ENCODE measurements around the gene LRBA. TPM values are rescaled to one million over a fixed set of nuclear protein-coding genes. Genes with fewer than 3 reads are reported as not detected.

Gene LRBA
- total and polyA plus RNA-seq, 5 donors from 2014 or later = 23.0 to 95.3 (median 25.4) TPM

DNA sequence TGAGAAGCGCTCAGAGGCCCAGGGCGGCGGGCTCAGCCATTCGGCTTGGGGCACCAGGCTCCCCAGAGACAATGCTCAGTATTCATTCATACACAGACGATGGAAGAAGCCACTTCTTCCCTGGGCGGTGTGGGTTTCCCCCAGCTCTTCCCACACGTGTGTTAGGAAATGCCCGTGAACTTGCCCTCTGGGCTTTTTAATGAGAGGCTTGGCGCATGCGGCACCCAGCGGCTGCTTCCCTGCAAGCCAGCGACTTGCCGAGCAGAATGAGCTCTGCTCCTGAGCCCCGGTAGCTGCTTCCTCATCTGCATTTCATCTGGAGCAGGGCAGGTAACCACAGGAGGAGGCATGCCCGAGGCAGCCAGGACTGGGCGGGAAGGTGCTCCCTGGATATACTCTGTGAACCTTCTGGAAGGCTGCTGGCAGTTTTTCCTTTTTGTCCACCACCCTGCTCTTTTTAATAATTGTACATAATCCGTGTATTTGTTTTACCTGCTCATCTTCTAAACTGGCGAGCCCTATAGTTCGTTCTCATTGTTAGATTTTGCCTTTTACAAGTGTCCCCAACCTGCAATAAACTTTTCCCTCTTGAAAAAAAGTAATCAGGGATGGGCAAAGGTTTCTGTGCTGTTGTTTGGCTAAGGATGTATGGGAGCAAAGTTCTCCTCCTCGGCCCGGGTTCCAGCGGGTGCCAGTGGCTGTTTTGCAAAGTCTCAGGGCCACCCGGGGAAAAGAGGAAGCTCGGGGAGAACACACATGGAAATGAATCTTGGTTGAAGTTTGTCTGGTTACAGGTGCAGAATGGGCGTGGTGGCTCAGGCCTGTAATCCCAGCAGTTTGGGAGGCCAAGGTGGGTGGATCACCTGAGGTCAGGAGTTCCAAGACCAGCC lies 758.0 kb downstream of the LRBA start:
- Histone ChIP-seq H3K4me3 (ENCODE audit: low read depth, low read length) (no peak overlapping the region), H3K27me3 (ENCODE audit: control insufficient read depth, insufficient read depth, low read length) (no peaks in the 10 kb centered on the region), H3K9me3 (ENCODE audit: control insufficient read depth in 2 of 2, low read length in 2 of 2) (no peaks in the 10 kb centered on the region), H3K36me3 (ENCODE audit: control insufficient read depth, insufficient read depth, low read length) (no peaks in the 10 kb centered on the region), H3K4me1 (ENCODE audit: control insufficient read depth, insufficient read depth, low read length, poor library complexity, severe bottlenecking) (no peaks in the 10 kb centered on the region), H3K27ac (ENCODE audit: insufficient read depth, low read length, poor library complexity, severe bottlenecking) (no peak overlapping the region)
- DNase-seq (no peak), ATAC-seq (ENCODE audit: low read depth in 2 of 2) (no peak)
- Mint-ChIP-seq H3K27ac (peak overlapping the region in 1 of 3 donors; percentile 47), H3K4me3 (no peak overlapping the region), H3K4me1 (peaks cover 0 to 3% (median 0%) of the 10 kb centered on the region in 4 donors), H3K36me3 (peaks cover 8% of the 10 kb centered on the region), H3K9me3 (peaks cover 0 to 1% (median 0%) of the 10 kb centered on the region in 7 donors), H3K27me3 (no peaks in the 10 kb centered on the region)

GRCh38 chr4:150256225-150256620 lies 758.9 kb downstream of the LRBA start:
- Mint-ChIP-seq H3K4me1 (peaks cover 0 to 3% (median 0%) of the 10 kb centered on the region in 4 donors), H3K9me3 (peaks cover 0 to 1% (median 0%) of the 10 kb centered on the region in 7 donors), H3K36me3 (peaks cover 8% of the 10 kb centered on the region), H3K27me3 (no peaks in the 10 kb centered on the region), H3K4me3 (no peak overlapping the region), H3K27ac (peak overlapping the region in 2 of 3 donors; percentile 47 to 55)
- Histone ChIP-seq H3K27ac (ENCODE audit: insufficient read depth, low read length, poor library complexity, severe bottlenecking) (no peak overlapping the region), H3K4me3 (ENCODE audit: low read depth, low read length) (no peak overlapping the region), H3K36me3 (ENCODE audit: control insufficient read depth, insufficient read depth, low read length) (no peaks in the 10 kb centered on the region), H3K4me1 (ENCODE audit: control insufficient read depth, insufficient read depth, low read length, poor library complexity, severe bottlenecking) (no peaks in the 10 kb centered on the region), H3K27me3 (ENCODE audit: control insufficient read depth, insufficient read depth, low read length) (no peaks in the 10 kb centered on the region), H3K9me3 (ENCODE audit: control insufficient read depth in 2 of 2, low read length in 2 of 2) (no peaks in the 10 kb centered on the region)
- ATAC-seq (ENCODE audit: low read depth in 2 of 2) (no peak), DNase-seq (no peak)

DNA sequence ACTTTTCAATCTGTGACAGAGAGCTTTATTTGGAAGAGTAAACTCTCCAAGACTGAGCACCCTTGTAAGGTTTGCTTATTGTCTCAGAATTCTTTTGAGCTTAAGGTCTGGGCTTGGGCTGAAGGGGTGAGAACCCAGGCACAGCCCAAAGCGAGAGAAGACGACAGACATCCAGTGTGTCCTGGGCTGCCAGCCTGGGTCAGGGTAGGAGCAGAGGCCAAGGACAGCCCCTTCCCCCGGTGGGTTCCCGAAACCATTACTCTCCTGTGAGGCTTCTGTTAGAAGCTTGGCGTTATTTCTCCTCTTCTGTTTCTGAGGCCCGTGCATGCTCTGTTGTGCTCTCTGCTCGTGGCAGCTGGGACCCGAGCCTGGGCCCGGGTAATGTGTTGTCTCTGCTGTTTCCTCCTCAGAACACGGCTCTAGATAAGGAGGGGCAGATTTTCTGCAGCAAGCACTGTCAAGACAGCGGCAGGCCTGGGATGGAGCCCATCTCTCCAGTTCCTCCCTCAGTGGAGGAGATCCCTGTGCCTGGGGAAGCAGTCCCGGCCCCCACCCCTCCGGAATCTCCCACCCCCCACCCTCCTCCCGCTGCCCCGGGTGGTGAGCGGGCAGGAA lies 759.4 kb downstream of the LRBA start:
- no peak for ATAC-seq (ENCODE audit: low read depth in 2 of 2)
- no peak overlapping the region for H3K27ac ChIP-seq (ENCODE audit: insufficient read depth, low read length, poor library complexity, severe bottlenecking)
- no peak overlapping the region for H3K4me3 ChIP-seq (ENCODE audit: low read depth, low read length)
- Mint-ChIP-seq H3K9me3 (peaks cover 0 to 1% (median 0%) of the 10 kb centered on the region in 7 donors), H3K27ac (no peak overlapping the region), H3K4me3 (no peak overlapping the region), H3K36me3 (peaks cover 8% of the 10 kb centered on the region), H3K27me3 (no peaks in the 10 kb centered on the region), H3K4me1 (peaks cover 0 to 3% (median 0%) of the 10 kb centered on the region in 4 donors)
- no peak for DNase-seq
- no peaks in the 10 kb centered on the region for H3K36me3 ChIP-seq (ENCODE audit: control insufficient read depth, insufficient read depth, low read length)
- H3K4me1 ChIP-seq (ENCODE audit: control insufficient read depth, insufficient read depth, low read length, poor library complexity, severe bottlenecking) = no peaks in the 10 kb centered on the region
- H3K27me3 ChIP-seq (ENCODE audit: control insufficient read depth, insufficient read depth, low read length) = no peaks in the 10 kb centered on the region
- H3K9me3 ChIP-seq (ENCODE audit: control insufficient read depth in 2 of 2, low read length in 2 of 2) = no peaks in the 10 kb centered on the region

DNA sequence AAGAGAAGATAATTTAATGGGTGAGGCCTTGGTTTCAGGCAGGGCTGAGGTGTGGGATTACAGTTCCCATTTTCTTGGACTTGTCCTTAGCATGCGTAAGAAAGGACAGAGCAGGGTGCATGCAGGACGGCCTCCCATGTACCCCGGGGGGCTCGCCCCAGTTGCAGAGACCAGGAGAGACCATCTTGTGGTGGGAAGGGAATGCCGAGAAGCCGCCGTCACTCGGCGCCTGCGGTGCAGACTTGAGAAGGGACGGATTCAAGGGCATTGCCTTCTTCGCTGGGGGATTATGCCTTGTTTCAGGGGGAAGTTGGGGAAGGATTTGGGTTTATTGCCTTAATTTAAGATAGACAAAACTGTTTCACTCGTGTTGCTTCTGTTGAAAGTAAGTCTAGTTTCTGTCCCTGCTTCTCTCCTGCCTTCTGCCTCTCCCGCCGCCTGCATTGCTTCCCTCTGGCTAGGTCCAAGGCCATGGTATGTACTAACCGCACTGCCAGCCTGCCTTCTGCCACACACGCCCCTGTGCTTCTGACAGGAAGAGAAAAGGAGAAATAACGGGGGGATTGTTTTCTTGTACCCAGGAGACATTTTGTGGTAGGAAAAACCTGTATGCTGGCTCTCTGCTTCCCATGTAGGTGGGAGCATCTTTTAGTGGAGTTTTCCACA lies 761.0 kb downstream of the LRBA start:
- Histone ChIP-seq H3K9me3 (ENCODE audit: control insufficient read depth in 2 of 2, low read length in 2 of 2) (no peaks in the 10 kb centered on the region), H3K4me3 (ENCODE audit: low read depth, low read length) (no peak overlapping the region), H3K27me3 (ENCODE audit: control insufficient read depth, insufficient read depth, low read length) (no peaks in the 10 kb centered on the region), H3K36me3 (ENCODE audit: control insufficient read depth, insufficient read depth, low read length) (no peaks in the 10 kb centered on the region), H3K27ac (ENCODE audit: insufficient read depth, low read length, poor library complexity, severe bottlenecking) (no peak overlapping the region), H3K4me1 (ENCODE audit: control insufficient read depth, insufficient read depth, low read length, poor library complexity, severe bottlenecking) (no peaks in the 10 kb centered on the region)
- Mint-ChIP-seq H3K27me3 (no peaks in the 10 kb centered on the region), H3K4me1 (no peaks in the 10 kb centered on the region), H3K4me3 (no peak overlapping the region), H3K27ac (peak overlapping the region in 1 of 3 donors; percentile 53), H3K36me3 (peaks cover 3% of the 10 kb centered on the region), H3K9me3 (peaks cover 0 to 1% (median 0%) of the 10 kb centered on the region in 7 donors)
- DNase-seq (no peak), ATAC-seq (ENCODE audit: low read depth in 2 of 2) (no peak)

- no peak for DNase-seq
- Histone ChIP-seq H3K27ac (ENCODE audit: insufficient read depth, low read length, poor library complexity, severe bottlenecking) (no peak overlapping the region), H3K36me3 (ENCODE audit: control insufficient read depth, insufficient read depth, low read length) (no peaks in the 10 kb centered on the region), H3K27me3 (ENCODE audit: control insufficient read depth, insufficient read depth, low read length) (no peaks in the 10 kb centered on the region), H3K4me3 (ENCODE audit: low read depth, low read length) (no peak overlapping the region), H3K4me1 (ENCODE audit: control insufficient read depth, insufficient read depth, low read length, poor library complexity, severe bottlenecking) (no peaks in the 10 kb centered on the region), H3K9me3 (ENCODE audit: control insufficient read depth in 2 of 2, low read length in 2 of 2) (no peaks in the 10 kb centered on the region)
- H3K27me3 Mint-ChIP-seq = no peaks in the 10 kb centered on the region
- no peak overlapping the region for H3K4me3 Mint-ChIP-seq
- peak in 1 of 2 donors; percentile 6 for ATAC-seq (ENCODE audit: low read depth in 2 of 2)
- H3K4me1 Mint-ChIP-seq = no peaks in the 10 kb centered on the region
- H3K9me3 Mint-ChIP-seq = peaks cover 0 to 1% (median 0%) of the 10 kb centered on the region in 7 donors
- peaks cover 3% of the 10 kb centered on the region for H3K36me3 Mint-ChIP-seq
- H3K27ac Mint-ChIP-seq = no peak overlapping the region
Observed at GRCh38 chr4:150253416-150253815, 761.7 kb downstream of the LRBA start.

DNA sequence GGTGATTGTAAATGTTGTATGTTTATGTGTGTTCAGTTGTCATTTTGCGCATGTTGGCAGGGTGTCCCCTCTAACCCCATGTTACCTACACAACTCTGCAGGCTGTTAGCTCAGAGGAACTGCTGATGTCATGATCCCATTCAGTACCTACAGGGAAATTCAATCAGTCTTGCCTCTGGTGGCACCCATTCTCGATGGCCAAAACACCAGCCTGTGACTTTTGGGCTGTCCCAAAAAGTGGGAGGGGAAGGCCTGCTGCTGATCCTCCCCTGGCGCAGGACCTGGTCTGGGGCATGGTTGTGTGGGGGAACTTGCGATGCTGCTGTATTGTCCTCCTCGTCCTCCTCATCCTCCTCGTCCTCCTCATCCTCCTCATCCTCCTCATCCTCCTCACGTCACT lies 762.3 kb downstream of the LRBA start:
- Histone ChIP-seq H3K27me3 (ENCODE audit: control insufficient read depth, insufficient read depth, low read length) (no peaks in the 10 kb centered on the region), H3K9me3 (ENCODE audit: control insufficient read depth in 2 of 2, low read length in 2 of 2) (no peaks in the 10 kb centered on the region), H3K36me3 (ENCODE audit: control insufficient read depth, insufficient read depth, low read length) (no peaks in the 10 kb centered on the region), H3K27ac (ENCODE audit: insufficient read depth, low read length, poor library complexity, severe bottlenecking) (no peak overlapping the region), H3K4me3 (ENCODE audit: low read depth, low read length) (no peak overlapping the region), H3K4me1 (ENCODE audit: control insufficient read depth, insufficient read depth, low read length, poor library complexity, severe bottlenecking) (no peaks in the 10 kb centered on the region)
- peaks cover 6% of the 10 kb centered on the region for H3K27me3 Mint-ChIP-seq
- DNase-seq = no peak
- no peak overlapping the region for H3K4me3 Mint-ChIP-seq
- peaks cover 3% of the 10 kb centered on the region for H3K36me3 Mint-ChIP-seq
- peaks cover 0 to 1% (median 0%) of the 10 kb centered on the region in 7 donors for H3K9me3 Mint-ChIP-seq
- peak overlapping the region in 1 of 3 donors; percentile 13 for H3K27ac Mint-ChIP-seq
- H3K4me1 Mint-ChIP-seq = no peaks in the 10 kb centered on the region
- ATAC-seq (ENCODE audit: low read depth in 2 of 2) = no peak

DNA sequence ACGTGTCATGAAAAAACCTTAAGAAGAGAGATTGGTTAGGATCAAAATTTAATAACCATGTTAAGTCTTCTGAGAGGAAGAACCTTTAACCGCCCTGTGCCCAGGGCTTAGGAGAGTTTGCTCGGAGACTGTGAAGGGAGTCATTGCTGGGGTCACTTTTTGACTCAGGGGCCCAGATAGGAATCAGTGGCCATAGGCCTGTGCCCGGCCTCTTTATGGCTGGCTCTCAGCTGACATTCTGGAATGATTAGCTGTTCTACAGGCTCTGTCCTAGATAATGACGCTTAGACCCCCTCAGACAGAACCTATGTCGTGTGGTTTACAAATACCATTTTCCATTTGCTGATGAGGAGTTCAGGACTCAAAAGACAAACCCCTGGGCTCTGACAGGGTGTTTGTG lies 762.8 kb downstream of the LRBA start:
- DNase-seq (no peak), ATAC-seq (ENCODE audit: low read depth in 2 of 2) (no peak)
- Mint-ChIP-seq H3K4me3 (no peak overlapping the region), H3K27me3 (peaks cover 6% of the 10 kb centered on the region), H3K36me3 (peaks cover 3% of the 10 kb centered on the region), H3K27ac (peak overlapping the region in 1 of 3 donors; percentile 13), H3K4me1 (no peaks in the 10 kb centered on the region), H3K9me3 (peaks cover 0 to 1% (median 0%) of the 10 kb centered on the region in 7 donors)
- Histone ChIP-seq H3K27ac (ENCODE audit: insufficient read depth, low read length, poor library complexity, severe bottlenecking) (no peak overlapping the region), H3K4me1 (ENCODE audit: control insufficient read depth, insufficient read depth, low read length, poor library complexity, severe bottlenecking) (no peaks in the 10 kb centered on the region), H3K36me3 (ENCODE audit: control insufficient read depth, insufficient read depth, low read length) (no peaks in the 10 kb centered on the region), H3K4me3 (ENCODE audit: low read depth, low read length) (no peak overlapping the region), H3K9me3 (ENCODE audit: control insufficient read depth in 2 of 2, low read length in 2 of 2) (no peaks in the 10 kb centered on the region), H3K27me3 (ENCODE audit: control insufficient read depth, insufficient read depth, low read length) (peaks cover under 1% of the 10 kb centered on the region)

All from CD4-positive, CD25-positive, alpha-beta regulatory T cell (primary cell).